CD4-positive, alpha-beta T cell (primary cell): Measurements from ENCODE around the gene SMYD3. TPM values are rescaled to one million over a fixed set of nuclear protein-coding genes. Genes with fewer than 3 reads are reported as not detected.

Experiments used
- ATAC-seq: fragments of 200-7000 bp; cut with Tn5 transposase; one replicate; pipeline ENCODE4 v1.10.0; 2022; ENCODE audit warnings: mild to moderate bottlenecking; ENCODE audit not compliant: poor library complexity
- CTCF ChIA-PET: fragments of 350-600 bp; sonication (Branson Sonifier 250); formaldehyde crosslinking; loops from one replicate; lab custom pipeline; 2021; ENCODE audit warnings: antibody characterized with exemption, inconsistent platforms; lab: Charles Lee
- POLR2A ChIA-PET: fragments of 350-600 bp; sonication (Branson Sonifier 250); formaldehyde crosslinking; loops from one replicate; lab custom pipeline; 2021; ENCODE audit warnings: antibody characterized with exemption, inconsistent platforms; lab: Charles Lee
- DNase-seq, 14 experiments: peaks; one replicate each; pipeline ENCODE4 v3.0.0-alpha.2; 2013 to 2020; ENCODE audit warnings: mixed read lengths in 2 of 14
- H3K27ac ChIP-seq, 2 donors: one replicate each; pipeline versions ENCODE4 v1.5.1 to v1.7.0; 2013; ENCODE audit warnings: low read length in 2 of 2, low read depth in 1 of 2, mild to moderate bottlenecking in 1 of 2
- H3K27me3 ChIP-seq, 2 experiments: 1 replicate in 1 of 2; 2 replicates in 1 of 2; pipeline versions ENCODE4 v1.6.1 to v1.7.0; 2013; ENCODE audit warnings: low read length in 2 of 2, control low read depth in 1 of 2, mild to moderate bottlenecking in 1 of 2, moderate library complexity in 1 of 2; ENCODE audit not compliant: insufficient read depth in 2 of 2, control insufficient read depth in 1 of 2
- H3K36me3 ChIP-seq: one replicate; pipeline ENCODE4 v1.6.1; 2013; ENCODE audit warnings: low read length, control low read depth; ENCODE audit not compliant: insufficient read depth
- H3K4me1 ChIP-seq: one replicate; pipeline ENCODE4 v1.6.1; 2013; ENCODE audit warnings: low read length, control low read depth; ENCODE audit not compliant: insufficient read depth
- H3K4me3 ChIP-seq: one replicate; pipeline ENCODE4 v1.5.1; 2013; ENCODE audit warnings: mild to moderate bottlenecking, low read length, moderate library complexity
- H3K9me3 ChIP-seq, 2 experiments: 1 replicate in 1 of 2; 2 replicates in 1 of 2; pipeline versions ENCODE4 v1.6.1 to v1.7.0; 2013; ENCODE audit warnings: low read length in 2 of 2, mild to moderate bottlenecking in 2 of 2, control low read depth in 1 of 2, moderate library complexity in 1 of 2; ENCODE audit not compliant: control insufficient read depth in 1 of 2, insufficient read depth in 1 of 2
- H3K27ac Mint-ChIP-seq: one replicate; pipeline ENCODE4 v1.8.0; 2020; ENCODE audit warnings: mixed read lengths
- H3K27me3 Mint-ChIP-seq: one replicate; pipeline ENCODE4 v1.8.0; 2021; ENCODE audit warnings: mixed read lengths
- H3K36me3 Mint-ChIP-seq: one replicate; pipeline ENCODE4 v1.8.0; 2021; ENCODE audit warnings: low read depth, mixed read lengths
- H3K4me1 Mint-ChIP-seq: one replicate; pipeline ENCODE4 v1.8.0; 2021; ENCODE audit warnings: low read depth, mixed read lengths
- H3K4me3 Mint-ChIP-seq: one replicate; pipeline ENCODE4 v1.8.0; 2020; ENCODE audit warnings: mild to moderate bottlenecking, mixed read lengths
- H3K9me3 Mint-ChIP-seq: one replicate; pipeline ENCODE4 v1.8.0; 2020; ENCODE audit warnings: mixed read lengths
- CTCF ChIP-seq: fragments of 200-600 bp; IDR thresholded peaks from one replicate; pipeline ENCODE4 v1.8.0; 2022; ENCODE audit warnings: antibody characterized with exemption, mild to moderate bottlenecking
- intact Hi-C, 2 experiments: fragments of 100-400 bp; cut with DNase I in 1 of 2; cut with micrococcal nuclease in 1 of 2; formaldehyde crosslinking; loops; one replicate each; pipeline versions ENCODE4 v1.15.1 to v1.9.0; 2023 to 2025; cut with DNase I, micrococcal nuclease
- total RNA-seq, 174 experiments: library from RNA in 2 of 174; stranded (reverse) in 2 of 174; gene quantifications; one replicate each; pipeline ENCODE4 v1.2.3 and lab custom pipeline; 2021 to 2026

The SMYD3 gene
- total RNA-seq, 2 experiments from 2014 or later = 18.8 to 19.6 TPM

- Histone ChIP-seq H3K36me3 (no peaks in the 10 kb centered on the region), H3K4me3 (no peak overlapping the region), H3K27ac (no peak overlapping the region), H3K4me1 (no peaks in the 10 kb centered on the region), H3K27me3 (no peaks in the 10 kb centered on the region), H3K9me3 (no peaks in the 10 kb centered on the region)
- TF ChIP-seq CTCF = no peak
- no peaks in the 10 kb centered on the region for H3K4me1 Mint-ChIP-seq
- H3K36me3 Mint-ChIP-seq = peaks cover 9% of the 10 kb centered on the region
- no peaks in the 10 kb centered on the region for H3K9me3 Mint-ChIP-seq
- POLR2A ChIA-PET = no interaction called here
- H3K4me3 Mint-ChIP-seq = no peak overlapping the region
- DNase-seq (no peak), ATAC-seq (no peak)
- CTCF ChIA-PET = no interaction called here
- no peak overlapping the region for H3K27ac Mint-ChIP-seq
- no peaks in the 10 kb centered on the region for H3K27me3 Mint-ChIP-seq
- intact Hi-C loops = no loop called here
Measured at GRCh38 chr1:245934409-245934808, 572.7 kb downstream of the SMYD3 start.

- H3K36me3 Mint-ChIP-seq = peaks cover 16% of the 10 kb centered on the region
- ATAC-seq = no peak
- H3K27ac Mint-ChIP-seq = no peak overlapping the region
- DNase-seq = no peak
- Histone ChIP-seq H3K36me3 (no peaks in the 10 kb centered on the region), H3K27me3 (no peaks in the 10 kb centered on the region), H3K4me3 (no peak overlapping the region), H3K27ac (no peak overlapping the region), H3K9me3 (no peaks in the 10 kb centered on the region), H3K4me1 (no peaks in the 10 kb centered on the region)
- intact Hi-C loops = no loop called here
- no peaks in the 10 kb centered on the region for H3K4me1 Mint-ChIP-seq
- CTCF ChIA-PET = no interaction called here
- H3K9me3 Mint-ChIP-seq = no peaks in the 10 kb centered on the region
- no peak for TF ChIP-seq CTCF
- H3K4me3 Mint-ChIP-seq = no peak overlapping the region
- H3K27me3 Mint-ChIP-seq = no peaks in the 10 kb centered on the region
- POLR2A ChIA-PET = no interaction called here
Measured at GRCh38 chr1:245933431-245934045, 573.5 kb downstream of the SMYD3 start.

GRCh38 chr1:245932302-245932972, 574.6 kb downstream of the SMYD3 start:
- H3K4me3 Mint-ChIP-seq = no peak overlapping the region
- H3K27ac Mint-ChIP-seq = no peak overlapping the region
- intact Hi-C loops = no loop called here
- TF ChIP-seq CTCF = no peak
- H3K36me3 Mint-ChIP-seq = peaks cover 21% of the 10 kb centered on the region
- no peaks in the 10 kb centered on the region for H3K9me3 ChIP-seq
- no peaks in the 10 kb centered on the region for H3K9me3 Mint-ChIP-seq
- H3K4me1 Mint-ChIP-seq = no peaks in the 10 kb centered on the region
- CTCF ChIA-PET = no interaction called here
- no peaks in the 10 kb centered on the region for H3K27me3 Mint-ChIP-seq
- no peaks in the 10 kb centered on the region for H3K4me1 ChIP-seq
- H3K36me3 ChIP-seq = no peaks in the 10 kb centered on the region
- DNase-seq = no peak
- no peaks in the 10 kb centered on the region for H3K27me3 ChIP-seq
- POLR2A ChIA-PET = no interaction called here
- no peak overlapping the region for H3K4me3 ChIP-seq
- H3K27ac ChIP-seq = no peak overlapping the region
- no peak for ATAC-seq
